Medulla oblongata (tissue), 1 donor: ENCODE measurements around the gene ESRP2.

Experiments
- DNase-seq: peaks from one replicate; pipeline ENCODE4 v3.0.0-alpha.2; 2015; ENCODE audit errors: extremely low spot score

Gene ESRP2

DNA sequence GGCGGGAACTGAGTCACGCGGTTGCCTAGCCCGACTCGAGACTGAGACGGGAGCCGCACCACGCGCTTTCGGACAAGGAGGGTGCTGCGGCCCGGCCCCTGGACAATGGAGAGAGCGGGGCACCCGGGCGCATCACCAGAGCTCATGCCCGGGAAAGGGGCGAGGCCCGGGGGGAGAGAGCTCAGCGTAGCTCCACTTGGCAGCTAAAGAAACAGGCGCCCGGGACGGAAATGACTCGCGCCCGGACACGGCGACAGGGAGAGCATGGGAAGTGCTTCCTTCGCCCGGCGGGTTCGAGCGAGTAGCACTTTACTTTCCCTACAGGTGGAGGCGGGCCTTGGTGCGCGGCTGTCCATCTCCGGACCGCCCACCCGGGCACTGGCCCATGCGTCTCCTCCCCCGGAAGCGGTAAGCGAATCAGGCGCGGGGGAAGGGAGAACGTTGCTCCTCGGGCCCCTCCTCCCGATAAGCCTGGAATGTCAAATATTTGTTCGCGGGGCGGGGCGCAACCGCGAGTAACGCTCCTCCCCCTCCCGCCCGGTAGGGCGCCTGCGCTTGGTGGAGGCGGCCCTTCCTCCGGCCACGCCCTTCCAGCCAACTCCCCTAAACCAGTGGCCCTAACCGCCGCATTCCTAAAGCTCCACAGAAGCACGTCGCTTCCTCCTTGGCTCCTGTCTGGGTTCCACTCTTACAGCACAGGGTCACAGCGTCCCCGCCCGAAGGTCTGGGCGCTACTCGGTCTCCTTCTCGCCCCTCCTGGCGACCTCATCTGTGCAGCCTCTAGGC lies 1.5 kb upstream of the ESRP2 start:
- peak; percentile 95 for DNase-seq

DNA sequence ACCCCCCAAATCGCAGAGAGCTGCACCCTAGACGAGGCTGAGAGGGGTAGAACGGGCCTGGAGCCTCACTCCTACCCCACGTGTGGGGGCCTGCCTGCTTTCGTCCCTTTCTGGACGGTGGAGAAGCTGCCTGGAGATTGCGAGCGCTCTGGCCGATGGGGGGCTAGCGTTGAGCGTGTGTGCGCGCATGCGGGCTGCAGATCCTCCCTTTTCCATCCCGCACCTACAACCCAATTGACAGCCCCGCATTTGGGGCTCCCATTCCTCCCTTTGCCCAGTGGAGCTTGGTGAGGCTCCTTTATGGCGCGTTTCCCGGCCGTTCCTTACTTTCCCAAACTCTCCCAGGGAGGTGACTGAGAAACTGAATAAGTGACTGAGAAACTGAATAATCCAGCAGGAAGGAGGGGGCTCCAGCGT lies 907 bp upstream of the ESRP2 start:
- DNase-seq = no peak

DNA sequence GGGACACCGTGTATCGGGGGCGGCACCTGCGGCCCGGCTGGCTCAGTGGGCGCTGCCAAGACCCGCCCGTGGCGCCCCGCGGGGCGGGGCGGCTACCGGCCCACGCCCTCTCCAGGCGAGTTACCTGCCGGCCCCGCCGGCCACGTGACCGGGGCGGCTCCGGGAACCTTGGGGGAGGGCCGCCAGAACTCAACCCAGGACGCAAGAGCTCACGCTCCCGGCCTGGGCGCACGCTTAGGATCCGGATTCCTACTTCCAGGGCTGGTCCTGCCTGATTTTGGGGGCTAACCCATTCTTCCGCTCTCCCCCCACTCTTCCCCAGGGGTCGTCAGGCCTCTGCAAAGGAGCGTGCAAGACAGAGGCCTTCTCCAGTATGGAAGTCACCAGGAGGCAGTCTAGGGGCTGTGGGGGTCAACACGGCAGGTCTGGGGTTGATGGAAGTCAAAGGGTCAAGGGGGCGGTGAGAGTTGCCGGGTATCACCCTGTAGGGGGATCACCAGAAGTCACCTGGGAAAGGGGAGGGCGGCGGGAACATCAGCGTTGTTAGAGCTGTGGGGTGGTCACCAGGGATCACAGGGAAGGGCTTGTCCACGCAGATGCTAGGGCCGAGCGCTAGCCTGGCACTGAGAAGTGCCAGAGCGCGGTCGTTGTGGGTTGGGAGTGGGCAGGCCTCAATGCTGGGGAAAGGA lies 354 bp upstream of the ESRP2 start:
- DNase-seq = no peak

DNA sequence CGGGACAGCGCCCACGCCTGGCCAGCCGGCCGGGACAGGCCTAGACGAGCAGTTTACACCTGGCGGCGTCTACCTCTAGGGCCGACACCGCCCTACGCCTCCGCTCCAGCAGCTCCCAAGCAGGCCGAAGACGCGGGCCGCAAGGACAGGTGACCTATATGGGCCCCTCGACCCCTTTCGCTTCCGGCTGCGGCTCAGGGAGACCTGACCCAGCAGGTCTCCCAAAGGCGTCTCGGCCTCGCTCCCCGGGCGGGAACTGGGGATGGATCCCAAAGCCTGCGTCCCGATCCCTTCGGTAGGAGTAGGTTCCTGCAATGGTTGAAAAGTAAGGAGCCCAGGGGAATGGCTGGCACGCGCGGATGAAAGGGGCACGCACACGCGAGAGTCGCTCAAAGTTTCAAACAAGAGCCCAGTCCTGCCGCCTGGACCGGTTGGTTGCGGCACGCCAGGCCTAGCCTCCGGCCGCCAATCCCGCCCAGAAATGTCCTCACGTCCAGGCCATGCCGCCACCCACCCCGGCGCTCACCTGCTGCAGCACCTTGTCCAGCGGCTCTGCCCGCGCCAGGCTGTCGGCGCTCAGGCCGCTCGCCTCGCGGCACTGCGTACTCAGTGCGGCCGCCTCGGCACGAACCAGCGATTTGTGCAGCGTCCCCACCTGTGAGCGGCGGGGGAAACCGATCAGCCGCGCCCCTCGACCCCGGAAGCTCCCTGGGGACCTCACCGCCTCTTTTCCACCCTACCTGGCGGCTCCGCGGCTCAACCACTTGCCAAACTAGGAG lies 630 bp downstream of the ESRP2 start:
- no peak for DNase-seq

DNA sequence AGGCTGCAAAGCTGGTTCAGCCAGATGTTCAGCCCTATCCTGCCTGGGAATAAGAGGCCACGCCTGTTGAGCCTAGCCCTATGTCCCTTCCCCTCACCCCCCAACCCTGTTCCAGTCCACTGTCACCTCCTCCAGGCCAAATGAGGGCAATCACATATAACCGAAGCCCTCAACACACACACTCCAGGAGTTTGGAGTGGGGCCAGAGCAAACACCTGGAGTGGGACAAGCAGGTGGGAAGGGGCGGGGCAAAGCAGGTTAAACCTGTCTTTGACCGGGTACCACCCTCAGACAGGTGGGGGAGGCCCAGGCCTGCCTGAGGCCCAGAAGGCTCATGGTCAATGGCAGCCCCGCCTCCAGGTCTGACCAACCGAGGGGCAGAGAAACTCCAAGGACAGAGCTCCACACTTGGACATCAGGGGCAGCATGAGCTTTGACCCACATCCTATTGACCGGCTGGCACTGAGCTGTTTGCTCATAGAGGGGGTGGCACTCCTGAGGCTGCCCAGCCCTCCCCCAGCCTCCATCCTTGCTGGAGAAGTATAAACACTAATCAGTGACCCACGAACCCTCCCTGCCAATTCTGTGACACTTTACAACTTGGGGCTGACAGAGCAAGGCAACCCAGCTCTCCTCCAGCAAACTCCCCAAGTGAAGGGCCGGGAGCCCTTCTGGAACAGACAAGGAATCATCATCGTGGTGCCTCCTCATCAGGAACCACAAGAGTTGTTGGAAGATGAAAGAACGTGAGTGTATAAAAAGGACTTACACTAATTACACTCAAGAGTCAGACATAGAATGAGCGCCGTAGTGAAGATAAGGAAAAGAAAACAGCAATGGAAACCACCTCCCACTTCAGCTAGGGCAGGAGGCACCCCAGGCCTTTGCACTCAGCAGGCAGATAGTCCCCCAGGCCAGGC lies 1.5 kb downstream of the ESRP2 start:
- DNase-seq = no peak

DNA sequence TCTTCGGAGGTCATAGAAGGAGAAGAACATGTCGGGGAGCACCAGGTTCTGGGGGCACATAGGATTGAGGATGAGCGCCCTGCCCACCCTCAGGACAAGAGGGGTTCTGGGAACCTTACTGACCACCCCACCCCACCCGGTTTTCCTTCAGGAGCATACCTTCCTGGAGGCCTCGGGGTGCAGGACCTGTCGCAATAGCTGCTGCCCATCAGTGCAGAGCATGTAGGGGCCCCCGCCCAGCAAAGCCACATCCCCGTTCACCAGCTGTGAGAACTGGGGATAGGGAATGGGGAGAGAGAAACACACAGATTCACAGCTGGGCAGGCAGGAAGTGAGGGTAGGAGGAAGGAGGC lies 2.1 kb downstream of the ESRP2 start:
- DNase-seq = no peak

DNA sequence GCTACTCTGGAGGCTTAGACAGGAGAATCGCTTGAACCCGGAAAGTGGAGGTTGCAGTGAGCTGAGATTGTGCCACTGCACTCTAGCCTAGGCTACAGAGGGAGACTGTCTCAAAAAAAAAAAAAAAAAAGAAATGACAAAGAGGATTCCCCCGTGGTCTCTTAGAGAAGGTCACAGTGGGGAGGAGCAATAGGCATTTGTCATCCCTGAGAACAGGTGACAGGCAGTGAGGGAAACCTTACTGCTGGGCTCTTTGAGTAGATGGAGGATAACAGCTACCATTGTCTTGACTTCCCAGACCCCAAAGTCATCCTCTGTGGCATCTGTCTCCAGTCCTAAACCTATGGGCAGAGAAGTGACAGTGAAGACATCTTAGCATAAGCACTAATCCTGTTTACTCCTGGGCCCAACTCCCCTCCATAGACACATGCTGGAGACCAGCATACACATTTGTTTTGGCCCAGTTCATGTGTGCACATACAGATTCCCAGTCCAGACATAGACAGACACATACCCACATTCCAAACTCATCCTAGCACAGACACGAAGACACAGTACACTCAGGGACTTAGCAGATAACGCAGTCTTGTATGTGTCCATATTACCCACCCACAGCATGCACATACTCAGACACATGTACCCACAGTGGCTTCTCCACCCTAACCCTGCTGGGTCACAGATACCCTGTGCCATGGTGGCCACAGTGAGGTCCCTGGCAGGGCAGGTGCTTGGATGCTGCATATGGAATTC lies 2.7 kb downstream of the ESRP2 start:
- DNase-seq = no peak

DNA sequence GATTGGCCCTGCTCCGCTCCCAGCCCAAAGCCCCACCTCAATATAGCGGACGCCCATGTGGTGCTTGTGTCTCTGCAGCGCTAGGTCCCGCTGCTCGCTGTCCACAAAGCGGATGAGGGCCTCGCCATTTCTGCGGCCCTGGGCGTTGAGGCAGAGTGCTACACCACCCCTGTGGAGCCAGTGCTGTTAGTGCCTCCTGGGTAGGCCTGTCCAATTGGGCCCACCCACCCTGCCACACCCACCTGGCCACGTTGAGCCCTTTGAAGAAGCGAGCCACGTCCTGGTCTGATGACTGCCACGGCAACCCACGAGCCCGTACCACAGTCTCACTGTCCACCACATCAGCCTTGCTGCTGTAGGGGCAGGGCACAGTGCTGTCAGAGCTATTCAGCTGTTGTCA lies 3.6 kb downstream of the ESRP2 start:
- no peak for DNase-seq

DNA sequence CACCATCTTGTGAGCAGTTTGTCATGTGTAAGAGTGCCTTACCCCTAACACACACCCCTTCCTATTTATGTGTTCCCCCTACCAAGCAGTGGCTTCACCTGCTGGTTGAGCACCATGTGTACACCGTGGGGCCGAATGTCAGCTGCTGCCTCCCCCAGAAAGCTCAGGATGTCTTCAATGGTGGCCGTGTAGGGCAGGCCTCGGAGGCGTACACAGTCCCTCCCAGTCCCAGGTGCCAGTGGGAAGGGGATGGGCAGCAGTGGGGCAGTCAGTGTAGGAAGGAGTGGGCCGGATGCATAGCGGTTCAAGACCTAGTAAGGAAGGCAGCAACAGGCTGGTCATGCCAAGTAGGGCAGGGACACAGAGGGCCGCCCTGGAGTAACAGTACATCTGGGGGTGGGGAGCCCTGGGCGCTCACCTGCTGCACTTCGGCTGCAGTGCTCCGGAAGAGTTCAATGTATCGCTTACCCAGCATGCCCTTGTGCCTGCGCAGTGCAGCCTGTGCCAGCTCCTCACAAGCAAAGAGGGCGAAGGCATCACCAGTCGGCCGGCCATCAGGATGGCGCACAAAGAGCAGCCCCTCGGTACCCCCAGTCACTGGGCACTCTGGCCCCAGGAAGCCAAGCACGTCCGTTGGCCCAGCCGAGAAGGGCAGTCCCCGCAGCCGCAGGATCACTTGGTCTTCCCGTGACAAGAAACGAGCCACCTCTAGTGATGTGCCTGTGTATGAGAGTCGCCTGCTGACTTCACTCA lies 4.4 kb downstream of the ESRP2 start:
- no peak for DNase-seq

DNA sequence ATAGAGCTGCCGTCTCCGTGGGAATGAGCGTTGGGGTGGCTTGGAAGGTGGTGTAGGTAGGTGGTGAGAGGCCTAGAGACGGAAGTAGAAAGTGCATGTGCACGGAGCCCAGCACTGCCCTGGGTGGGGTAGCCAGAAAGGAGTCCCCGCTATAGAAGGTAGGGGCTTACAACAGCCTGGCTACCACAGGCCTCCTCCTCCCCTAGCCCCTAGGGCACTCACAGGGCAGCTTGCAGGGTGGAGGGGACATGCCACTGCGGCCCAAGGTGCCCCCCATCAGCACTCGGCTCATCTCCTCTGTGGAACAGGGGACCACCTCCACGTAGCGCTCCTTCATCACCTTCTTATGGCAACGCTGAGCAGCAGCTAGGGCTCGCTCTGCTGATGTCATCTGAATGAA lies 5.0 kb downstream of the ESRP2 start:
- DNase-seq = no peak

DNA sequence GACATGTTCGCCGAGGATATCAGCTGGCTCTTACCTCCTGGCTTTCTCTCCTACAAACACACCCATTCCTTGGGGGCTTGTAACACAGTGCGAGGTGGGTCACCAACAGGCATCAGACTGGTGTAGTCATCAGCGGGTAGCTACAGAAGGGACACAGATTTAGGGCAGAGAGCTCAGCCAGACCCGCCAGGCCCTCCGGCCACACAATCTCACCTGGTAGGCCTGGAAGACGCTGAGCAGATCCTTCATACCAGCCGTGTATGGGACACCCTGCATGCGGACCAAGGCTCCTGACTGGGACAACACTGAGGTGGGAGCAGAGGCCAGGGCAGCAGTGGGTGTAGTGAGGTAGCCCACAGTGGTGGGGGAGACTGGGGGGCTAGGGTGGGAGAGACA lies 5.8 kb downstream of the ESRP2 start:
- no peak for DNase-seq

DNA sequence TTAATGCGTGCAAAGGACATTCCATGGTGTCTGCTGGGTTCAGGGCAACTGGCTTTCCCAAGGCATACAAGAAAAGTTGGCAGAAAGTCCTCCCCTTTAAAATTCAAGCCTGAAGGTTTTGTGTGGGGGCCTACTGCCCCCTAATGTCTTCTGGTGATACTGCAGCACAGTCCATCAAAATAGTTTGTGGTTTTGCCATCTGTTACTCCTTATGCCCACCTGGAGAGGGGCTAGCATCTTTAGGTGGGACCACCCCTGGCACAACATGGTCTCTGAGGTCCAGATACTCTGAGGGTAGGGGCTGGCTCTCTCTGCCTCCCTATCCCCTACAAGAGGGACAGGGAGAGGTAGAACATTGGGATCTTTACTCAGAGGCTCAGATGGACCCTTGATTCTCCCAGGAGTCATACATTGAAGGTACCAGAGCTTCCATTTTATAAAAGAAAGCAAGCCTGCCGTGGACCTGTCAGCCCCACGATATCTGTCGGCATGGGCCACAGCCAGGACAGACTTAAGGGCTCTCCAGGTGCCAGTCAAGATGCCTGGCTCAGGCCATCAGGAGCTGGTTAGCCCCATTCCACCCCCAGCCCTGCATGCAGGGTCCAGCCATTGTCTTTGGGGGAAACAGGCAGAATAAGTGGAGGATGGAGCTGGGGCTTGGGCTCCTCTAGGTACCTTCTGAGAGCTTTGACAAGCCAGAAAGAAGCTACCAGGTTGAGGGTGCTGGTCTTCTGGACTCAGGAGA lies 6.3 kb downstream of the ESRP2 start:
- peak; percentile 88 for DNase-seq

DNA sequence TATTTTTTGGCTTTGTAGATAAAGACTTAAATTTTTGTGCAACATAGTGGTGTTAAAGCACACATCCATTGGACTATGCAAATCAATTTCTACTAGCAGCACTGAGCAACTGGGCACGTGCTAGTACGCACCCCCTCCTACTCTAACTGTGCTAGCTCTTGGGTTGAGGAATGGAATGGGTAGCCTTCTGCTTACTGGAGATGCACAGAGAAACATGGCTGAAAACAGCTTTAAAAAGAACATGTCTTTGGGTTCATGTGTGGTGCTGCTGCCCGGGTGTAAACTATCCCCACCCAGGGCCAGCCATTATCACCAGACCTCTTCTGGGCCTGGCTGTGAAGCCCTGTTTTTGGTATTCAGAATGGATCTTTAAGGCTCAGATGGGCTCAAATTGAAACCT lies 7.3 kb downstream of the ESRP2 start:
- no peak for DNase-seq

DNA sequence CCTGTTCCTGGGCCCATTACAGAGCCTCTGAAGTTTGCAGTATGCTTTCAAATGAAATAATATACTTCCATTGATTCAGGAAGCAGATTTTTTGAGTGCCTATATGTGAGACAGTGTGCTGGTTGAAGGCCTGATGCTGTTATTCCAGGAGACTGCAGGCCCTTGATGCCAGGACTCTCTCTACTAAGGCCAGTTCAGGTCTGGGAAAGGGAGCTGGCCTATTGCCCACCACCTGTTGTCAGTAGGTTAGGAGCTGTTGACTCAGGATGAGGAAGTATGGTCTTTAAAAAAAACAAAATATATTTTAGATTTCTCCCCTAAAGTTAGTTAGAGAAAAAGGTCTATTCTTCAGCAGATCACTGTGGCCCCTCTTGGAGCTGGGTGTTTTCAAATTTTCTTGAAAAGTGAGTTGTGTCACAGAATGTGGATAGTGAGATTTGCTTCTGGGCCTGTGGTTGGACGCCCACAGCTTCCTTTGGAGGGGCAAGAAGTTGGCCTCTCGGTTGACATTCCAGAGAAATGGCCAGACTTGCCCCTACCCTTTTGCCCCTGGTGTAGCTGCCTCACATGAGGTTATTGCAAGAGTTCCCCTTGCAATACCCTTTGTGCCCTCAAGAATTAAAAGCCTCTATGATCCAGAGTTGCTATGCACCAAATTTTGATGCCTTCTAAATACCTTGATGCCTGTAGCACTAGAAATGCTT lies 7.9 kb downstream of the ESRP2 start:
- no peak for DNase-seq

DNA sequence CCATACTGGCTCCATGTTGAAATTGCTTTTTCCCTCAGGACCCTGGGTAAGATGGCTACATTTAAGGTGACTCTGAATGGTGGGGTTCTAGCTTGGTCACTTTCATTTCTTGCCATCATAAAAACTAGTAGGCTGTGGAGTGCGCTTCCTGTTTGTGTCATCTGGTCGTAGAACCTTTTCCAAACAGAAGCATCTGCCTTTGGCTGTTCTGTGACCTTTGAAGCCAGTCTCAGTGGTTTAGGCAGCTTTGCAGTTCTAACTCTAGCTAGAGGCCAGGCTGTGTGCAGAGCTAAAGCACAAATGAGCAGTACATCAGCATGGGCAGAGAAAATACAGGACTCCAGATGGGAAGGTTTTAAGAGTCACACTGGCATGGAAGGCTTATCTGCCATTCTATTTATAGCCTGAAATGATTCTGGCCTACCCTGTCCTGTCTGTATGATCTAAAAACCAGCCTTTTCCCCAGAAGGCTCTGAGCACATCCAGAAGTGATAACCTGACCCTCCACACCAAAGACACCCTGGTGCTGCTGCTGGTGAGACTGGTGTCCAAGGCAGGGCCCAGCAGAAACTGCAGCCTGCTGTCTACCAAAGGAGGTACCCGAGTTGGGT lies 8.6 kb downstream of the ESRP2 start:
- DNase-seq = no peak

DNA sequence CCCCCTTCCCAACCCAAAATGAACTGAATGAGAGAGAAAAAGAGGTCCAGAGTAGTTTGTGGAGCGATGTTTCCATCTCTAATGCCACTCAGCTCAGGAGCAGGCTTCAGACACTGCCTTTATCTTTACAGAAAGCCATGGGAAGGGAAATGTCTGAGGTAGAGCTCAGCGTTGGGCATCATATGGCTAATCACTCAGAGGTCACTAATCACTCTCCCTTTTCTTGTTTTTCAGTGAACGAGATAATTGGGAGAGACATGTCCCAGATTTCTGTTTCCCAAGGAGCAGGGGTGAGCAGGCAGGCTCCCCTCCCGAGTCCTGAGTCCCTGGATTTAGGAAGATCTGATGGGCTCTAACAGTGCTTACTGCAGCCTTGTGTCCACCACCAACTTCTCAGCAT lies 9.8 kb downstream of the ESRP2 start:
- no peak for DNase-seq

DNA sequence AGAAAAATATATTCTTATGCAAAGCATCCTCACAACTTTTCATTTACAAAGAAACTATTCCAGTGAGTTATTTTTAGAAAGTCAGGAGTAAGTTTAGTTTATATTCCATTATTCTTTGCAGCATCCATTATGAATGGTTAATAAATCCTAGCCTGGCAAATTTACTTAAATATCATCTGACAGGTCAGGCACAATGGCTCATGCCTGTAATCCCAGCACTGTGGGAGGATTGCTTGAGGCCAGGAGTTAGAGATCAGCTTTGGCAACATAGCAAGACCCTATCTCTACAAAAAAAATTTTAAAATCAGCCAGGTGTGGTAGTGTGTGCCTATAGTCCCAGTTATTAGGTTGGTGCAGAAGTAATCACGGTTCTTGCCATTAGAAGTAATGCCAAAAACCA lies 12.9 kb downstream of the ESRP2 start:
- DNase-seq = no peak

DNA sequence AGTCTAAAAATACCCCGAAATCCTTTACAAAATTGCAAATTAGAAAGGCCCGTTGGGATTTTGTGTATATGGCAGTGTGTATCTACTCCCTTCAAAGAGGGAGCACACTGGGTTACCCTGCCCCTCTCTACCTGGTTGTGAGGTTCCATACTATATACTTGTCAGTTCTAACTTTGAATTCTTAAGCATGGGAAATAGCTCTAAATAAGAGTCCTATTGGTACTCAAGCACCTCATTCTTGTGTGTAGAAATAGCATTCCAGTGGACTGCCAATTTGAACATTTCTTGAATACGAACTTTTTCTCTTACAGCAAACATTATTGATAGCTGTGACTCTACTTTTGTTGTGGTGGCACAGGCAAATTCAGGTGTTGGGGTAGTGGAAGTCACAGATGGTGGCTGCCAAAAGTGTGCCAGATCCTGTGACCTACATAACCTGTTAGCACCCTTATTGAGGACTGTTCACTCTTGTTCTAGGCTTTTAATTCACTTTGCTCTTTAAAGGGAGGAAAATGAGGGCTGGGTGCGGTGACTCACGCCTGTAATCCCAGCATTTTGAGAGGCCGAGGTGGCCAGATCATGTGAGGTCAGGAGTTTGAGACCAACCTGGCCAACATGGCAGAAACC lies 16.1 kb downstream of the ESRP2 start:
- no peak for DNase-seq
